ENCODE data around the gene ASCC3.
A peak's percentile ranks its signal among the peaks of the same experiment; 100 is the strongest.

Gene ASCC3

DNA sequence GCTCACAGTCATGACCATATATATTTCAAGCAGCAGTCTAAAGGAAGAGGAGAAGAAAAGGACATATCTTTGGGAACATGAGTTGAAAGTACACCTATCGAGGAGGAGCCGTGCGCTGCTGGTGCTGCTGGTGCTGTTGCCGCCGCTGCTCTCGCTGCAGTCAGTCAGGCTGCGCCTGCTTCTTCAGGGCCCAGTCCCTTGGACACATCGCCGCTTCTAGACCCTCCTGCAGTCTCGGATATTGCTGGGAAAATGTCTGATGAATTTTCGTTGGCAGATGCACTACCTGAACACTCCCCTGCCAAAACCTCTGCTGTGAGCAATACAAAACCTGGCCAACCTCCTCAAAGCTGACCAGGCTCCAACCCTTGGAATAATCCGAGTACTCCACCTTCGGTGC, 8.2 kb upstream of the ASCC3 start:
- Histone ChIP-seq H3K9me3 (ENCODE audit: control insufficient read depth in 2 of 2, low read length in 2 of 2) (no peaks in the 10 kb centered on the region), H3K4me3 (ENCODE audit: low read length in 2 of 2) (no peak overlapping the region), H3K27ac (ENCODE audit: low read length) (no peak overlapping the region), H3K9ac (ENCODE audit: low read length in 2 of 2) (no peak overlapping the region), H3K27me3 (ENCODE audit: control insufficient read depth in 1 of 2, insufficient read depth in 2 of 2, low read length in 2 of 2) (no peaks in the 10 kb centered on the region), H3K36me3 (ENCODE audit: control insufficient read depth in 2 of 2, insufficient read depth in 2 of 2, low read length in 2 of 2) (no peaks in the 10 kb centered on the region), H3K4me1 (ENCODE audit: control insufficient read depth, insufficient read depth, low read length) (no peaks in the 10 kb centered on the region)

DNA sequence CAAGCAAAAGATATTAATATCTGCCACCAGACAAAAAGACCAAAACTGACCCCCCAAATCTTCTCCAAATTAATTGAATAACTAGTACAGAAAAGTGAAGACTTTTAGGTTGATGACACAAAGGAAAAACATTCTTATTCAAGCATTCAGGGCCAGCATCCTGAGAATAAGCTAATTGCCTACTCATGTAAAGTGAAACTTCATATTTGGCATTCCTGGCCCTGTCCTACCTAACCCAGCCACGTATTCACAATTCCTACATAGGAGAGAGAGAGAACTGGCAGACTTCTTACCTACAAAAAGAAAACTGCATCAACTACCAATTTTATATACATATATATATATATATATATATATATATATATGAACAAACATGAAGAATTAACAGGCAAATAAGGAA, 4.9 kb upstream of the ASCC3 start:
- Histone ChIP-seq H3K9ac (ENCODE audit: low read length in 2 of 2) (no peak overlapping the region), H3K4me3 (ENCODE audit: low read length in 2 of 2) (no peak overlapping the region), H3K36me3 (ENCODE audit: control insufficient read depth in 2 of 2, insufficient read depth in 2 of 2, low read length in 2 of 2) (no peaks in the 10 kb centered on the region), H3K4me1 (ENCODE audit: control insufficient read depth, insufficient read depth, low read length) (no peaks in the 10 kb centered on the region), H3K9me3 (ENCODE audit: control insufficient read depth in 2 of 2, low read length in 2 of 2) (no peaks in the 10 kb centered on the region), H3K27me3 (ENCODE audit: control insufficient read depth in 1 of 2, insufficient read depth in 2 of 2, low read length in 2 of 2) (no peaks in the 10 kb centered on the region), H3K27ac (ENCODE audit: low read length) (no peak overlapping the region)

DNA sequence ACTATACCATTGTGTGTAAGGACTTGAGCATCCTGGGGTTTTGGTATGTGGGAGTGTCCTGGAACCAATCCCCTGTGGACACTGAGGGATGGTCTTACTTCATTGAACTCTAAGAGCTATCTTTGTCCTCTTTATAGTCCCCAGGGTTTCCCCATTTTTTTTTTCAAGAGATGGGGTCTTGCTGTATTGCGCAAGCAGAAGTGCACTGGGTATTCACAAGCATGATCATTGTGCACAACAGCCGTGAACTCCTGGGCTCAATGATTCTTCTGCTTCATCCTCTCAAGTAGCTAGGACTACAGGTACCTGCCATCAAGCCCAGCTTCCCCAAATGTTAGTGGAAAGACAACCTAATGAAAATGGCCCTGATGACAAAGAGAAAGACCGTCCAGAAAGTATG, 2.2 kb upstream of the ASCC3 start:
- no peaks in the 10 kb centered on the region for H3K9me3 ChIP-seq (ENCODE audit: control insufficient read depth in 2 of 2, low read length in 2 of 2)
- no peaks in the 10 kb centered on the region for H3K27me3 ChIP-seq (ENCODE audit: control insufficient read depth in 1 of 2, insufficient read depth in 2 of 2, low read length in 2 of 2)

DNA sequence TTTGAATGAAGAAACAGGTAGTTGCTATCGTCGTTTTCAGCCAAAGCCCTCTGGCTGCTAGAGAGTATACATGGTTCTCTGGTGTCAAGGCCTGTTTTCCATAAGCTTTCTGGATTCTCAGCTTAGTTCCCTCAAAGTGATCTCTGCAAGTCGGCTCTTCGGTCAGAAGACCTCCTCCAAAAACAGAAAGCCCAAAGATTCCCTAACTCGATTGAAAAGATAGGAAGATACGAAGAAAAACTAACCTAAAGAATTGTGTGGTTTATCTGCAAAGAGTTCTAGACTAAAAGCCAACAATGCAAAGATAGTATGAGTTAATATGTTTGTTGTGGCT, 545 bp upstream of the ASCC3 start:
- Histone ChIP-seq H3K4me3 (ENCODE audit: low read length in 2 of 2) (peak overlapping the region; percentile 94 to 96), H3K9ac (ENCODE audit: low read length in 2 of 2) (peak overlapping the region; percentile 80 to 88), H3K4me1 (ENCODE audit: control insufficient read depth, insufficient read depth, low read length) (peaks cover 8% of the 10 kb centered on the region), H3K27me3 (ENCODE audit: control insufficient read depth in 1 of 2, insufficient read depth in 2 of 2, low read length in 2 of 2) (no peaks in the 10 kb centered on the region), H3K9me3 (ENCODE audit: control insufficient read depth in 2 of 2, low read length in 2 of 2) (no peaks in the 10 kb centered on the region), H3K36me3 (ENCODE audit: control insufficient read depth in 2 of 2, insufficient read depth in 2 of 2, low read length in 2 of 2) (no peaks in the 10 kb centered on the region), H3K27ac (ENCODE audit: low read length) (peak overlapping the region; percentile 61)

More for the DNA sequence above, 2.2 kb upstream of the ASCC3 start:
- no peaks in the 10 kb centered on the region for H3K36me3 ChIP-seq (ENCODE audit: control insufficient read depth in 2 of 2, insufficient read depth in 2 of 2, low read length in 2 of 2)
- no peak overlapping the region for H3K9ac ChIP-seq (ENCODE audit: low read length in 2 of 2)
- no peak overlapping the region for H3K4me3 ChIP-seq (ENCODE audit: low read length in 2 of 2)
- H3K4me1 ChIP-seq (ENCODE audit: control insufficient read depth, insufficient read depth, low read length) = peaks cover 3% of the 10 kb centered on the region
- no peak overlapping the region for H3K27ac ChIP-seq (ENCODE audit: low read length)

DNA sequence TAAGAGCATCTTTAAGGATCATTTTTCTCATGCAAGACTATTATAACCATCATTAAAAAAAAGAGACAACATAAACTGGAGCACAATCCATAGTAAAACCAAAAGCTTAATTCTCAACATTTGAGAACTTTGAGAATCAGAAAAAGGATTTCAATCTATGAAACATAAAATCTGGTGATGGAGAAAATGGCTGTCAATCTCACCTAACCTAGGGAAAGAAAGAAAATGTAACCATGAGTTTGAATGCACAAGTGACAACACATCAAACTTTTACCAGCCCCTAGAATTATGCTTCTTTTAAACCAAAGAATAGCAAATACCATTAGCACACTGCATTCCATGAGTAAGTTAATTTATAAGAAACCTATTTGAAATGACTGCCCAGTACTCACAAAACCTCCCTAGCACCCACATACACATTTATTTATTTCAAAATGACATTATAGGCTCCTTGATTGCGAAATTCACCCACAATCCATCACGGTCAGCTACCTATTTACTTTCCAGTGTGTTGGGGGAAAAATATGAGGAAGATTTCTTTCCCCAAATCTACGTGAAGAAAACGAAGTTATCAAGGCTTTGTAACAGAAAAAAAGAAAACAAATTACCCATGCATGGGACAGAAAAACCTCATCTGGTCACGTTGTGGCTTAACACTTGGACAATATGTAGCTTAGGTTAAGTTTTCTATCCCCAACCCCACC, 828 bp downstream of the ASCC3 start:
- H3K27me3 ChIP-seq (ENCODE audit: control insufficient read depth in 1 of 2, insufficient read depth in 2 of 2, low read length in 2 of 2) = no peaks in the 10 kb centered on the region

DNA sequence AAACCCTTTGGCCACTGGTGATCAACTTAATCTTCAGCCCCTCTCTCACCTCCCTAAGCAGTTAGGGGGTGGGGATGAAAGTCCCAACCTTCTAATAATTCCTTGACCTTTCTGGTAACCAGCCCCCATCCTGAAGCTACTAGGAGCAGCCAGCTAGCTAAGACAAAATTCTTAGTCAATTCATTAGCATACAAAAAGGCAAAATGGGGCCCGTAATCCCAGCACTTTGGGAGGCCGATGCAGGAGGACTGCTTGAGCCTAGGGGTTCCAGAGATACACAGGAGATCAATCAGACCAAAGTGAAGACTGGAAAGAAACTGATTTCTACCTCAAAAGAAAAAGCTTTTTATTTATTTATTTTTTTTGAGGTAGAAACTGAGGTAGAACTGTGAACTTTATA, 1.8 kb downstream of the ASCC3 start:
- H3K36me3 ChIP-seq (ENCODE audit: control insufficient read depth in 2 of 2, insufficient read depth in 2 of 2, low read length in 2 of 2) = no peaks in the 10 kb centered on the region
- H3K9me3 ChIP-seq (ENCODE audit: control insufficient read depth in 2 of 2, low read length in 2 of 2) = no peaks in the 10 kb centered on the region
- peaks cover 8% of the 10 kb centered on the region for H3K4me1 ChIP-seq (ENCODE audit: control insufficient read depth, insufficient read depth, low read length)
- H3K9ac ChIP-seq (ENCODE audit: low read length in 2 of 2) = no peak overlapping the region
- H3K4me3 ChIP-seq (ENCODE audit: low read length in 2 of 2) = no peak overlapping the region
- H3K27me3 ChIP-seq (ENCODE audit: control insufficient read depth in 1 of 2, insufficient read depth in 2 of 2, low read length in 2 of 2) = no peaks in the 10 kb centered on the region
- no peak overlapping the region for H3K27ac ChIP-seq (ENCODE audit: low read length)

More for the DNA sequence above, 828 bp downstream of the ASCC3 start:
- Histone ChIP-seq H3K4me1 (ENCODE audit: control insufficient read depth, insufficient read depth, low read length) (peaks cover 8% of the 10 kb centered on the region), H3K9me3 (ENCODE audit: control insufficient read depth in 2 of 2, low read length in 2 of 2) (no peaks in the 10 kb centered on the region), H3K9ac (ENCODE audit: low read length in 2 of 2) (peak overlapping the region; percentile 83 to 88), H3K4me3 (ENCODE audit: low read length in 2 of 2) (peak overlapping the region; percentile 94 to 96), H3K36me3 (ENCODE audit: control insufficient read depth in 2 of 2, insufficient read depth in 2 of 2, low read length in 2 of 2) (no peaks in the 10 kb centered on the region), H3K27ac (ENCODE audit: low read length) (peak overlapping the region; percentile 61)

DNA sequence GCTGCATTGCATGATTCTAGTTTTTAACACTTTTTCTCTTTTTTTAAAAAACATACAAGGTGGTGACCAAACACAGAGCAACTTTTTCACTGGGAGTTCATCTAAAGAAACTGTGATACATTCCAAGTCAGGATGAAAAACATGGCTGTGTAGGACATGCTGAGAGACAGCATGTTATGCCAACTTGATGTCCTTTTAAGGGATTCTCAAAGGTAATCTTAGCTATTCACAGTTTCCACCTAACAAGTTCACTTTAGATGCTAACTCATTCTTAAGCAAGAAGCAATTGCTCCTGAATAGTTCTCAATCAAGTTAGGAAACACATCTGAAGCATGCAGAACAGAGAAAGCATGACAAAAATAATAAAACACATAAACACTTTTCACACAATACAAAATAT, 3.3 kb downstream of the ASCC3 start:
- no peaks in the 10 kb centered on the region for H3K9me3 ChIP-seq (ENCODE audit: control insufficient read depth in 2 of 2, low read length in 2 of 2)
- H3K4me3 ChIP-seq (ENCODE audit: low read length in 2 of 2) = no peak overlapping the region
- H3K9ac ChIP-seq (ENCODE audit: low read length in 2 of 2) = no peak overlapping the region
- H3K4me1 ChIP-seq (ENCODE audit: control insufficient read depth, insufficient read depth, low read length) = peaks cover 8% of the 10 kb centered on the region
- H3K27me3 ChIP-seq (ENCODE audit: control insufficient read depth in 1 of 2, insufficient read depth in 2 of 2, low read length in 2 of 2) = no peaks in the 10 kb centered on the region
- no peaks in the 10 kb centered on the region for H3K36me3 ChIP-seq (ENCODE audit: control insufficient read depth in 2 of 2, insufficient read depth in 2 of 2, low read length in 2 of 2)
- peak overlapping the region; percentile 6 for H3K27ac ChIP-seq (ENCODE audit: low read length)

DNA sequence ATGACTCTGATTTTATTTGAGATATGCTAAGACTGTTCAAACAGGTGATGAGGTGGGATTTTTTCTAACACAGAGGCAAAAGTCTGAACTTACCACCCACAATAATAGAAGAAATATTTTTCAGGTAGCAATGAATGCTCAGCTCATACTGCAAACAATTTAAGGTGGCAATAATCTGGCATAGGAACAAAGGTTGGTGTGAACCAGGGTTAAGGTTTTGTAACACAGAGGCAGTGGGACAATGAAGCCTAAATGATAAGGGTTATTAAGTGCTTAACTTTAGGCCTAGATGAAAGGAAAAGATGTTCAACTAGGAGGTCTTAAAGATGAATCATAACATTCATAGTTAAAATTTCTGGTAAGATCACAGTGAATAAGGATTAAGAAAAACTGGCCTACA, 4.9 kb downstream of the ASCC3 start:
- Histone ChIP-seq H3K9ac (ENCODE audit: low read length in 2 of 2) (no peak overlapping the region), H3K4me3 (ENCODE audit: low read length in 2 of 2) (no peak overlapping the region), H3K36me3 (ENCODE audit: control insufficient read depth in 2 of 2, insufficient read depth in 2 of 2, low read length in 2 of 2) (no peaks in the 10 kb centered on the region), H3K27ac (ENCODE audit: low read length) (no peak overlapping the region), H3K4me1 (ENCODE audit: control insufficient read depth, insufficient read depth, low read length) (peaks cover 8% of the 10 kb centered on the region), H3K27me3 (ENCODE audit: control insufficient read depth in 1 of 2, insufficient read depth in 2 of 2, low read length in 2 of 2) (no peaks in the 10 kb centered on the region), H3K9me3 (ENCODE audit: control insufficient read depth in 2 of 2, low read length in 2 of 2) (no peaks in the 10 kb centered on the region)

DNA sequence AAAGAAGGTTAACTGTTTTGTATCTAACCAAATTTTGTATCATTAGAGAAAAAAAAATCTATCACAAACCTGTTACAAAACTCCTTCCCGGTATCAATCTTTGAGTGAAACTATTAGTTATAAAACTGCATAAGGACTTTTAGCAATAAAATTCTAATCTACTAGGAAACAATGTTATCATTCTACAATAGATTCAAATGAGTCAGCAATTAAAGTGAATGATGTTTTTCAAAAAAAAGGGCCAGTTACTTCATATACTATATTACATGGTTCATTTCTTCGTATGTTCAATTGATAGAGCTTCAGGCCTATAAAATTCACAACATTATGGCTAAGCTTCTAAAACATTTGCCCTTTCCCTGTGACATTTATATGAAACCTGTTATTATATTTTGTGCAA, 15.6 kb downstream of the ASCC3 start:
- H3K36me3 ChIP-seq (ENCODE audit: control insufficient read depth in 2 of 2, insufficient read depth in 2 of 2, low read length in 2 of 2) = peaks cover 0 to 15% of the 10 kb centered on the region in 2 donors
- H3K4me3 ChIP-seq (ENCODE audit: low read length in 2 of 2) = no peak overlapping the region
- H3K27ac ChIP-seq (ENCODE audit: low read length) = no peak overlapping the region
- no peak overlapping the region for H3K9ac ChIP-seq (ENCODE audit: low read length in 2 of 2)
- no peaks in the 10 kb centered on the region for H3K9me3 ChIP-seq (ENCODE audit: control insufficient read depth in 2 of 2, low read length in 2 of 2)
- no peaks in the 10 kb centered on the region for H3K27me3 ChIP-seq (ENCODE audit: control insufficient read depth in 1 of 2, insufficient read depth in 2 of 2, low read length in 2 of 2)
- H3K4me1 ChIP-seq (ENCODE audit: control insufficient read depth, insufficient read depth, low read length) = no peaks in the 10 kb centered on the region

DNA sequence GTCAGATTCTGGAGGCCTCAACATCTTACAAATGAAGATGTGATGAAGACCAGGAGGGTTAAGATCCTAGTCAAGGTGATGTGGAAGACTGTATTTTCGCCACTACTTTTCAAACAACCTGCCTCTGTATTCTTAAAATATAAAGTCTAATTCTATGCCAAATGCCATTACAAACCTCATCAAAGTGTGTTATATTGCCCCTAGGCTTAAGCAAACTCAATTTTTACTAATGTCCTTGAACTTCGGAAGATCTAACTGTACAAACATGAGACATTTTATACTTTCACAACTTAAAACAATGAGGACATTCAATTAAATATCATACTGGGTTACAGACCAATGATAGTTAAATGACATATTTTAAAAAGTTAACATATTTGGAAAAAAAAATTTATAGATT, 19.1 kb downstream of the ASCC3 start:
- Histone ChIP-seq H3K4me1 (ENCODE audit: control insufficient read depth, insufficient read depth, low read length) (no peaks in the 10 kb centered on the region), H3K4me3 (ENCODE audit: low read length in 2 of 2) (no peak overlapping the region), H3K27me3 (ENCODE audit: control insufficient read depth in 1 of 2, insufficient read depth in 2 of 2, low read length in 2 of 2) (no peaks in the 10 kb centered on the region), H3K9me3 (ENCODE audit: control insufficient read depth in 2 of 2, low read length in 2 of 2) (no peaks in the 10 kb centered on the region), H3K9ac (ENCODE audit: low read length in 2 of 2) (no peak overlapping the region), H3K27ac (ENCODE audit: low read length) (no peak overlapping the region), H3K36me3 (ENCODE audit: control insufficient read depth in 2 of 2, insufficient read depth in 2 of 2, low read length in 2 of 2) (peaks cover 0 to 8% of the 10 kb centered on the region in 2 donors)

DNA sequence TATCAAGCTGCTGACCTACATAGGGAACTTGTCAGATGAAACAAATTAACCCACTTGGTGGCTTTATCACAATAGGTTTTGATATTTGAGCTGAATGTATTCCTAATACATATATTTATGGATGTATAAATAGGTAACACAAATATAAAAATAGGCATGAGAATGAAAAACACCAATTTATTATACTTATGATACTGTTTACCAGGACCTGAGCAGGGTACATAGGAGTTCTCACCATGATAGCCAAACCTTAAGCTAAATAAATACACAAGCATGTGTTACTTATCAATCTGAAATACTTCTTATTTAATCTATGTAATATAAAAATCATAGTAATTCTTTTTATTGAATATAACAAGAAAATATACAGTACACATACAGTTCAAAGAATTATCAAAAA, 25.0 kb downstream of the ASCC3 start:
- Histone ChIP-seq H3K9ac (ENCODE audit: low read length in 2 of 2) (no peak overlapping the region), H3K4me1 (ENCODE audit: control insufficient read depth, insufficient read depth, low read length) (no peaks in the 10 kb centered on the region), H3K9me3 (ENCODE audit: control insufficient read depth in 2 of 2, low read length in 2 of 2) (no peaks in the 10 kb centered on the region), H3K4me3 (ENCODE audit: low read length in 2 of 2) (no peak overlapping the region), H3K27me3 (ENCODE audit: control insufficient read depth in 1 of 2, insufficient read depth in 2 of 2, low read length in 2 of 2) (no peaks in the 10 kb centered on the region), H3K36me3 (ENCODE audit: control insufficient read depth in 2 of 2, insufficient read depth in 2 of 2, low read length in 2 of 2) (peaks cover 3 to 4% of the 10 kb centered on the region in 2 donors), H3K27ac (ENCODE audit: low read length) (no peak overlapping the region)

All from stomach smooth muscle (tissue), 2 donors.